Astrocyte of the spinal cord (primary cell): ENCODE measurements around the gene IVNS1ABP.
A peak's percentile ranks its signal among the peaks of the same experiment; 100 is the strongest.

Experiments used
- DNase-seq: peaks from one replicate; pipeline ENCODE4 v3.0.0; 2011; ENCODE audit warnings: low read depth, low spot score
- H3K4me3 ChIP-seq: 2 replicates; pipeline ENCODE4 v1.5.1; 2011; ENCODE audit warnings: low read depth, mild to moderate bottlenecking, low read length, moderate library complexity
- CTCF ChIP-seq: IDR thresholded peaks from 2 replicates; pipeline ENCODE4 v1.5.1; 2012; ENCODE audit warnings: low read depth, mild to moderate bottlenecking, low read length, inconsistent platforms
- in situ Hi-C: cut with HindIII; loops from 2 replicates; pipeline ENCODE4 v1.10.0; 2017; ENCODE audit warnings: low sequenced_read_pairs

The IVNS1ABP gene

DNA sequence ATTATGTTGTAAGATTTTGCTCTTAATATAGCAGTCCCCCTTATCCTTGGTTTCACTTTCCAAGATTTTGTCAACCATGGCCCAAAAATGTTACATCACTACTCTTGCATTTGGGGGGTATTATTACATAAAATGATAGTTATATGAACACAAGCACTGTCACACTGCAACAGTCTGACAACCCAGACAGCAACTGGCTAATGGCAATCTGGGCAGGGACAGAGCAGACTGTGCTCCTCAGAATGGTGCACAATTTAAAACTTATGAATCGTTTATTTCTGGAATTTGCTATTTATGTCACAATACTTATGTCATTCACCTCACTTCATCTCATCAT, 2.1 kb upstream of the IVNS1ABP start:
- no peak overlapping the region for H3K4me3 ChIP-seq
- no peak for DNase-seq
- TF ChIP-seq CTCF: no peak
- in situ Hi-C loops: no loop called here

GRCh38 chr1:185318431-185319138, 1.5 kb upstream of the IVNS1ABP start:
- no peak for TF ChIP-seq CTCF
- DNase-seq: no peak
- no peak overlapping the region for H3K4me3 ChIP-seq
- in situ Hi-C loops: no loop called here

- H3K4me3 ChIP-seq: peak overlapping the region; percentile 97
- in situ Hi-C loops: no loop called here
- no peak for DNase-seq
- no peak for TF ChIP-seq CTCF
Observed at GRCh38 chr1:185317886-185318310, 855 bp upstream of the IVNS1ABP start.

GRCh38 chr1:185316163-185317033, 645 bp downstream of the IVNS1ABP start:
- peak; percentile 91 for DNase-seq
- TF ChIP-seq CTCF: no peak
- in situ Hi-C loops: no loop called here
- H3K4me3 ChIP-seq: peak overlapping the region; percentile 97

- peak; percentile 22 for DNase-seq
- TF ChIP-seq CTCF: no peak
- peak overlapping the region; percentile 97 for H3K4me3 ChIP-seq
- in situ Hi-C loops: no loop called here
Observed at GRCh38 chr1:185315445-185316071, 1.5 kb downstream of the IVNS1ABP start.

DNA sequence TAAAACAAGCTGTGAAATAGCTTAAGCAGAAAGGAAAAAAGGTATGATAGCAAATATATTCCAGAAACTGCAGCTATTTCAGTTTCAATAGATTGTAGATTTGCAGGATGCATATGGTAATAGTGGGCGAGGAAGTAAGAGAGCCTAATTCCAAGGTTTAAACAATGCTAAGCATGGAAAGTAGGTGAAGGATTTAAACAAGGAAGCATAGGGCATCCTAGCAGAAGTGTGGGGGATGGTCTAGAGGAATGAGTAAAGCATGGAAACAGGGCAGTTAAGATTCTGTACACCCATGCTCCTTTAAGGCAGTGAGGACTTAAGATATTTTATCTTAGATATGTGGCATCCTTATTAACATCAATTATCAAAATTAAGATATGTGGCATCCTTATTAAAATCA, 2.6 kb downstream of the IVNS1ABP start:
- DNase-seq: no peak
- TF ChIP-seq CTCF: no peak
- in situ Hi-C loops: no loop called here
- peak overlapping the region; percentile 17 for H3K4me3 ChIP-seq
